ENCODE measurements around the gene OPRD1. TPM values are rescaled to one million over a fixed set of nuclear protein-coding genes. Genes with fewer than 3 reads are reported as not detected.

The OPRD1 gene
- total and polyA plus RNA-seq, 2 donors (not counting 1 experiment from before 2014, with no cell fraction given) = not detected

GRCh38 chr1:28817133-28817532 lies 5.2 kb downstream of the OPRD1 start:
- H3K4me3 ChIP-seq (ENCODE audit: control extremely low read depth in 1 of 5, extremely low read depth in 1 of 5, insufficient read depth in 1 of 5, low read depth in 2 of 5, low read length in 4 of 5) = no peak overlapping the region
- Mint-ChIP-seq H3K9me3 (ENCODE audit: insufficient read depth) (no peaks in the 10 kb centered on the region), H3K27me3 (peaks cover 42% of the 10 kb centered on the region), H3K4me3 (no peak overlapping the region), H3K4me1 (peaks cover 4% of the 10 kb centered on the region), H3K27ac (no peak overlapping the region)
- H3K9me3 ChIP-seq (ENCODE audit: control extremely low read depth in 1 of 3, control insufficient read depth in 2 of 3, insufficient read depth in 1 of 3, low read length in 2 of 3) = peaks cover 0 to 4% (median 0%) of the 10 kb centered on the region in 3 donors
- H3K27ac ChIP-seq (ENCODE audit: low read length in 2 of 2) = no peak overlapping the region
- H3K27me3 ChIP-seq (replicated peaks in 1 of 4; ENCODE audit: control extremely low read depth in 1 of 4, control insufficient read depth in 3 of 4, insufficient read depth in 4 of 4, low read length in 3 of 4) = peaks cover 0 to 39% (median 7%) of the 10 kb centered on the region in 4 experiments
- ATAC-seq (ENCODE audit: low read depth) = no peak
- DNase-seq = no peak
- TF ChIP-seq CTCF (IDR thresholded peaks at IDR 0.05) (no peak), EZH2 (IDR thresholded peaks at IDR 0.05; ENCODE audit: borderline replicate concordance, insufficient read depth, low read depth, low read length, poor library complexity, severe bottlenecking) (no peak)
- H2AFZ ChIP-seq (ENCODE audit: insufficient read depth, low read depth, low read length, poor library complexity, severe bottlenecking) = no peak overlapping the region
- no peaks in the 10 kb centered on the region for H4K20me1 ChIP-seq (ENCODE audit: control insufficient read depth, insufficient read depth, low read length, poor library complexity, severe bottlenecking)
- no peak overlapping the region for H3K4me2 ChIP-seq (replicated peaks; ENCODE audit: low read depth, low read length, poor library complexity, severe bottlenecking)
- H3K79me2 ChIP-seq (ENCODE audit: control insufficient read depth, insufficient read depth, low read length) = no peaks in the 10 kb centered on the region
- ChIA-PET POLR2A (no interaction called here), CTCF (no interaction called here)
- no peak overlapping the region for H3K9ac ChIP-seq (ENCODE audit: low read length)
- H3K36me3 ChIP-seq (replicated peaks in 1 of 2; ENCODE audit: control extremely low read depth in 1 of 2, control insufficient read depth in 1 of 2, extremely low read depth in 1 of 2, insufficient read depth in 2 of 2, low read length in 1 of 2) = no peaks in the 10 kb centered on the region
- intact Hi-C loops (cut with micrococcal nuclease) = no loop called here
- WGBS (ENCODE audit: insufficient coverage) = 92% methylated on average over 7 of the region's 7 CpGs
- H3K4me1 ChIP-seq (ENCODE audit: control insufficient read depth in 2 of 2, insufficient read depth in 2 of 2, low read length in 2 of 2) = peaks cover 0 to 4% of the 10 kb centered on the region in 2 donors

DNA sequence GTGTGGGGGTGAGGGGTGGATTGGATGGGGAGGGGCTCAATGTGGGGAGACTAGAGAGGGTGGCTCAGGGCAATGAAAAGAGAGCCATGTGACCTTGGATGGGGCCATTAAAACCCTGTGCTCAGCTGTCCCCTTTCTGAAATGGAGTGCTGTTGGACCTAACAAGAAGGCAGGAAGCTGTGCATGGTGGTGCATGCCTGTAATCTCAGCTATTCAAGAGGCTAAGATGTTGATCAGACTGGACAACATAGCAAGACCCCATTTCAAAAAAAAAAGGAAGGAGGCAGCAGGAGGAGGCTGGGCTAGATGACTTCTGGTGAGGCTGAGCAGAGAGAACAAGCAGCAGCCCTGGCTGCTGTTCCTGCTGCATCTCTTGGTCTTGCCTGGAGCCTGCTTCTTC lies 7.0 kb downstream of the OPRD1 start:
- no peak overlapping the region for H3K4me2 ChIP-seq (replicated peaks; ENCODE audit: low read depth, low read length, poor library complexity, severe bottlenecking)
- no peaks in the 10 kb centered on the region for H4K20me1 ChIP-seq (ENCODE audit: control insufficient read depth, insufficient read depth, low read length, poor library complexity, severe bottlenecking)
- ChIA-PET CTCF (no interaction called here), POLR2A (no interaction called here)
- no peak for DNase-seq
- no peak for ATAC-seq (ENCODE audit: low read depth)
- no peaks in the 10 kb centered on the region for H3K4me1 Mint-ChIP-seq
- peaks cover 0 to 4% (median 0%) of the 10 kb centered on the region in 3 donors for H3K9me3 ChIP-seq (ENCODE audit: control extremely low read depth in 1 of 3, control insufficient read depth in 2 of 3, insufficient read depth in 1 of 3, low read length in 2 of 3)
- no peak overlapping the region for H2AFZ ChIP-seq (ENCODE audit: insufficient read depth, low read depth, low read length, poor library complexity, severe bottlenecking)
- TF ChIP-seq EZH2 (IDR thresholded peaks at IDR 0.05; ENCODE audit: borderline replicate concordance, insufficient read depth, low read depth, low read length, poor library complexity, severe bottlenecking) (no peak), CTCF (IDR thresholded peaks at IDR 0.05) (no peak)
- H3K79me2 ChIP-seq (ENCODE audit: control insufficient read depth, insufficient read depth, low read length) = no peaks in the 10 kb centered on the region
- no peaks in the 10 kb centered on the region for H3K4me1 ChIP-seq (ENCODE audit: control insufficient read depth in 2 of 2, insufficient read depth in 2 of 2, low read length in 2 of 2)
- H3K4me3 Mint-ChIP-seq = no peak overlapping the region
- peaks cover 33% of the 10 kb centered on the region for H3K27me3 Mint-ChIP-seq
- H3K27me3 ChIP-seq (replicated peaks in 1 of 4; ENCODE audit: control extremely low read depth in 1 of 4, control insufficient read depth in 3 of 4, insufficient read depth in 4 of 4, low read length in 3 of 4) = peaks cover 0 to 22% (median 2%) of the 10 kb centered on the region in 4 experiments
- no peak overlapping the region for H3K4me3 ChIP-seq (ENCODE audit: control extremely low read depth in 1 of 5, extremely low read depth in 1 of 5, insufficient read depth in 1 of 5, low read depth in 2 of 5, low read length in 4 of 5)
- no peaks in the 10 kb centered on the region for H3K9me3 Mint-ChIP-seq (ENCODE audit: insufficient read depth)
- no peak overlapping the region for H3K27ac ChIP-seq (ENCODE audit: low read length in 2 of 2)
- H3K36me3 ChIP-seq (replicated peaks in 1 of 2; ENCODE audit: control extremely low read depth in 1 of 2, control insufficient read depth in 1 of 2, extremely low read depth in 1 of 2, insufficient read depth in 2 of 2, low read length in 1 of 2) = no peaks in the 10 kb centered on the region
- no peak overlapping the region for H3K27ac Mint-ChIP-seq
- intact Hi-C loops (cut with micrococcal nuclease) = no loop called here
- H3K9ac ChIP-seq (ENCODE audit: low read length) = no peak overlapping the region

All from B cell (primary cell).